ENCODE measurements around the gene DBH.

DBH gene

GRCh38 chr9:133692364-133692985 lies 56.3 kb downstream of the DBH start:
- Mint-ChIP-seq H3K27ac (no peak overlapping the region), H3K27me3 (no peaks in the 10 kb centered on the region), H3K4me1 (ENCODE audit: low read depth) (peaks cover 11% of the 10 kb centered on the region), H3K36me3 (ENCODE audit: low read depth) (no peaks in the 10 kb centered on the region), H3K9me3 (no peaks in the 10 kb centered on the region), H3K4me3 (no peak overlapping the region)

GRCh38 chr9:133693116-133693515 lies 57.0 kb downstream of the DBH start:
- Mint-ChIP-seq H3K9me3 (no peaks in the 10 kb centered on the region), H3K27me3 (no peaks in the 10 kb centered on the region), H3K4me3 (no peak overlapping the region), H3K4me1 (ENCODE audit: low read depth) (peaks cover 11% of the 10 kb centered on the region), H3K36me3 (ENCODE audit: low read depth) (no peaks in the 10 kb centered on the region), H3K27ac (no peak overlapping the region)

- H3K27ac Mint-ChIP-seq: no peak overlapping the region
These were observed 57.8 kb downstream of the DBH start for GRCh38 chr9:133693703-133694529.

GRCh38 chr9:133694686-133695085 lies 58.5 kb downstream of the DBH start:
- H3K27me3 Mint-ChIP-seq: no peaks in the 10 kb centered on the region
- no peak overlapping the region for H3K4me3 Mint-ChIP-seq
- H3K27ac Mint-ChIP-seq: no peak overlapping the region
- H3K36me3 Mint-ChIP-seq (ENCODE audit: low read depth): no peaks in the 10 kb centered on the region
- H3K4me1 Mint-ChIP-seq (ENCODE audit: low read depth): peaks cover 22% of the 10 kb centered on the region
- no peaks in the 10 kb centered on the region for H3K9me3 Mint-ChIP-seq

More at GRCh38 chr9:133693703-133694529, 57.8 kb downstream of the DBH start:
- Mint-ChIP-seq H3K36me3 (ENCODE audit: low read depth) (no peaks in the 10 kb centered on the region), H3K4me1 (ENCODE audit: low read depth) (peaks cover 19% of the 10 kb centered on the region), H3K27me3 (no peaks in the 10 kb centered on the region), H3K4me3 (no peak overlapping the region), H3K9me3 (no peaks in the 10 kb centered on the region)

- H3K27ac Mint-ChIP-seq: no peak overlapping the region
- H3K27me3 Mint-ChIP-seq: no peaks in the 10 kb centered on the region
- H3K9me3 Mint-ChIP-seq: no peaks in the 10 kb centered on the region
- no peaks in the 10 kb centered on the region for H3K36me3 Mint-ChIP-seq (ENCODE audit: low read depth)
- H3K4me3 Mint-ChIP-seq: no peak overlapping the region
- H3K4me1 Mint-ChIP-seq (ENCODE audit: low read depth): peaks cover 32% of the 10 kb centered on the region
These were observed 59.9 kb downstream of the DBH start for GRCh38 chr9:133696071-133696472.

- no peaks in the 10 kb centered on the region for H3K9me3 Mint-ChIP-seq
These were observed 63.4 kb downstream of the DBH start for GRCh38 chr9:133699546-133699945.

GRCh38 chr9:133700819-133701320 lies 64.7 kb downstream of the DBH start:
- H3K4me1 Mint-ChIP-seq (ENCODE audit: low read depth): peaks cover 40% of the 10 kb centered on the region
- peak overlapping the region; percentile 95 for H3K27ac Mint-ChIP-seq
- no peaks in the 10 kb centered on the region for H3K9me3 Mint-ChIP-seq
- H3K27me3 Mint-ChIP-seq: no peaks in the 10 kb centered on the region
- H3K36me3 Mint-ChIP-seq (ENCODE audit: low read depth): no peaks in the 10 kb centered on the region
- peak overlapping the region; percentile 80 for H3K4me3 Mint-ChIP-seq

More at GRCh38 chr9:133699546-133699945, 63.4 kb downstream of the DBH start:
- H3K36me3 Mint-ChIP-seq (ENCODE audit: low read depth): no peaks in the 10 kb centered on the region
- H3K4me3 Mint-ChIP-seq: no peak overlapping the region
- peaks cover 40% of the 10 kb centered on the region for H3K4me1 Mint-ChIP-seq (ENCODE audit: low read depth)
- H3K27ac Mint-ChIP-seq: no peak overlapping the region
- H3K27me3 Mint-ChIP-seq: no peaks in the 10 kb centered on the region

- peaks cover 40% of the 10 kb centered on the region for H3K4me1 Mint-ChIP-seq (ENCODE audit: low read depth)
- H3K27ac Mint-ChIP-seq: peak overlapping the region; percentile 95
- peak overlapping the region; percentile 80 for H3K4me3 Mint-ChIP-seq
- H3K36me3 Mint-ChIP-seq (ENCODE audit: low read depth): no peaks in the 10 kb centered on the region
- no peaks in the 10 kb centered on the region for H3K27me3 Mint-ChIP-seq
- H3K9me3 Mint-ChIP-seq: no peaks in the 10 kb centered on the region
These were observed 65.3 kb downstream of the DBH start for GRCh38 chr9:133701321-133701980.

- Mint-ChIP-seq H3K4me3 (peak overlapping the region; percentile 80), H3K27ac (peak overlapping the region; percentile 95), H3K9me3 (no peaks in the 10 kb centered on the region), H3K36me3 (ENCODE audit: low read depth) (no peaks in the 10 kb centered on the region), H3K27me3 (no peaks in the 10 kb centered on the region), H3K4me1 (ENCODE audit: low read depth) (peaks cover 40% of the 10 kb centered on the region)
These were observed 66.0 kb downstream of the DBH start for GRCh38 chr9:133701981-133702797.

GRCh38 chr9:133702798-133703590 lies 66.8 kb downstream of the DBH start:
- Mint-ChIP-seq H3K27me3 (no peaks in the 10 kb centered on the region), H3K4me1 (ENCODE audit: low read depth) (peaks cover 40% of the 10 kb centered on the region), H3K36me3 (ENCODE audit: low read depth) (no peaks in the 10 kb centered on the region), H3K4me3 (peak overlapping the region; percentile 79), H3K27ac (peak overlapping the region; percentile 91), H3K9me3 (no peaks in the 10 kb centered on the region)

GRCh38 chr9:133703591-133704399 lies 67.6 kb downstream of the DBH start:
- no peaks in the 10 kb centered on the region for H3K36me3 Mint-ChIP-seq (ENCODE audit: low read depth)
- H3K4me1 Mint-ChIP-seq (ENCODE audit: low read depth): peaks cover 34% of the 10 kb centered on the region
- H3K9me3 Mint-ChIP-seq: no peaks in the 10 kb centered on the region
- no peak overlapping the region for H3K4me3 Mint-ChIP-seq
- no peak overlapping the region for H3K27ac Mint-ChIP-seq
- no peaks in the 10 kb centered on the region for H3K27me3 Mint-ChIP-seq

GRCh38 chr9:133704711-133705181 lies 68.6 kb downstream of the DBH start:
- Mint-ChIP-seq H3K9me3 (no peaks in the 10 kb centered on the region), H3K4me1 (ENCODE audit: low read depth) (peaks cover 36% of the 10 kb centered on the region), H3K27me3 (no peaks in the 10 kb centered on the region), H3K27ac (no peak overlapping the region), H3K4me3 (no peak overlapping the region), H3K36me3 (ENCODE audit: low read depth) (no peaks in the 10 kb centered on the region)

GRCh38 chr9:133705576-133705975 lies 69.4 kb downstream of the DBH start:
- no peak overlapping the region for H3K4me3 Mint-ChIP-seq

More at GRCh38 chr9:133705576-133705975, 69.4 kb downstream of the DBH start:
- peaks cover 35% of the 10 kb centered on the region for H3K4me1 Mint-ChIP-seq (ENCODE audit: low read depth)
- no peaks in the 10 kb centered on the region for H3K9me3 Mint-ChIP-seq
- no peak overlapping the region for H3K27ac Mint-ChIP-seq
- no peaks in the 10 kb centered on the region for H3K36me3 Mint-ChIP-seq (ENCODE audit: low read depth)
- no peaks in the 10 kb centered on the region for H3K27me3 Mint-ChIP-seq
